DOHH2 (cell line): Measurements from ENCODE around the gene PCNX3.

ENCODE experiments used
- EZH2phosphoT487 ChIP-seq: fragments of 200-600 bp; sonication (generic); IDR thresholded peaks from 2 replicates; pipeline ENCODE4 v1.6.1; 2017; ENCODE audit warnings: borderline replicate concordance, mild to moderate bottlenecking, antibody characterized with exemption, low read length, moderate library complexity, mixed read lengths
- TF ChIP-seq, protein P1 (sequence below): fragments of 200-600 bp; sonication (generic); IDR thresholded peaks from one replicate; pipeline ENCODE4 v1.5.1; 2014; ENCODE audit warnings: antibody characterized with exemption, mild to moderate bottlenecking, low read depth, low read length; ENCODE audit not compliant: poor library complexity, severe bottlenecking

GRCh38 chr11:65598258-65598699, 17.3 kb upstream of the PCNX3 start:
- TF ChIP-seq, protein P1, sequence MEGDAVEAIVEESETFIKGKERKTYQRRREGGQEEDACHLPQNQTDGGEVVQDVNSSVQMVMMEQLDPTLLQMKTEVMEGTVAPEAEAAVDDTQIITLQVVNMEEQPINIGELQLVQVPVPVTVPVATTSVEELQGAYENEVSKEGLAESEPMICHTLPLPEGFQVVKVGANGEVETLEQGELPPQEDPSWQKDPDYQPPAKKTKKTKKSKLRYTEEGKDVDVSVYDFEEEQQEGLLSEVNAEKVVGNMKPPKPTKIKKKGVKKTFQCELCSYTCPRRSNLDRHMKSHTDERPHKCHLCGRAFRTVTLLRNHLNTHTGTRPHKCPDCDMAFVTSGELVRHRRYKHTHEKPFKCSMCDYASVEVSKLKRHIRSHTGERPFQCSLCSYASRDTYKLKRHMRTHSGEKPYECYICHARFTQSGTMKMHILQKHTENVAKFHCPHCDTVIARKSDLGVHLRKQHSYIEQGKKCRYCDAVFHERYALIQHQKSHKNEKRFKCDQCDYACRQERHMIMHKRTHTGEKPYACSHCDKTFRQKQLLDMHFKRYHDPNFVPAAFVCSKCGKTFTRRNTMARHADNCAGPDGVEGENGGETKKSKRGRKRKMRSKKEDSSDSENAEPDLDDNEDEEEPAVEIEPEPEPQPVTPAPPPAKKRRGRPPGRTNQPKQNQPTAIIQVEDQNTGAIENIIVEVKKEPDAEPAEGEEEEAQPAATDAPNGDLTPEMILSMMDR, result no peak
- no peak for TF ChIP-seq EZH2phosphoT487
